Measurements from ENCODE around the gene MAP2K3.

Gene MAP2K3

GRCh38 chr17:21283482-21284318 is 811 bp upstream of the MAP2K3 start:
- no peak for FAIRE-seq

GRCh38 chr17:21285164-21286065 is 904 bp downstream of the MAP2K3 start:
- no peak for FAIRE-seq

- FAIRE-seq = no peak
Measured at GRCh38 chr17:21286066-21286770, 1.7 kb downstream of the MAP2K3 start.

- no peak for FAIRE-seq
Measured at GRCh38 chr17:21286909-21287702, 2.6 kb downstream of the MAP2K3 start.

- FAIRE-seq = peak; percentile 39
Measured at GRCh38 chr17:21287703-21288449, 3.4 kb downstream of the MAP2K3 start.

GRCh38 chr17:21288571-21289017 is 4.1 kb downstream of the MAP2K3 start:
- no peak for FAIRE-seq

GRCh38 chr17:21289175-21289901 is 4.8 kb downstream of the MAP2K3 start:
- no peak for FAIRE-seq

- no peak for FAIRE-seq
Measured at GRCh38 chr17:21289902-21290571, 5.5 kb downstream of the MAP2K3 start.

- FAIRE-seq = no peak
Measured at GRCh38 chr17:21291357-21291756, 6.8 kb downstream of the MAP2K3 start.

- FAIRE-seq = no peak
Measured at GRCh38 chr17:21291862-21292261, 7.4 kb downstream of the MAP2K3 start.

- FAIRE-seq = no peak
Measured at GRCh38 chr17:21292867-21293830, 8.6 kb downstream of the MAP2K3 start.

- no peak for FAIRE-seq
Measured at GRCh38 chr17:21293831-21294210, 9.3 kb downstream of the MAP2K3 start.

- FAIRE-seq = no peak
Measured at GRCh38 chr17:21294321-21295035, 10.0 kb downstream of the MAP2K3 start.

GRCh38 chr17:21295036-21295952 is 10.8 kb downstream of the MAP2K3 start:
- FAIRE-seq = no peak

GRCh38 chr17:21296097-21297025 is 11.8 kb downstream of the MAP2K3 start:
- FAIRE-seq = no peak

GRCh38 chr17:21297026-21297520 is 12.6 kb downstream of the MAP2K3 start:
- no peak for FAIRE-seq
